GM23338 (cell line): ENCODE measurements around the gene MAP2K7. TPM values are rescaled to one million over a fixed set of nuclear protein-coding genes. Genes with fewer than 3 reads are reported as not detected.

ENCODE experiments used
- ATAC-seq: fragments of 200-7000 bp; cut with Tn5 transposase; 3 replicates; pipeline ENCODE4 v1.9.1; 2020
- DNase-seq: peaks from one replicate; pipeline ENCODE4 v3.0.0-alpha.2; 2015; ENCODE audit warnings: low spot score
- H2AFZ ChIP-seq: fragments of 200-600 bp; sonication (generic); 2 replicates; pipeline ENCODE4 v1.8.0; 2016; ENCODE audit warnings: antibody characterized with exemption, mild to moderate bottlenecking, moderate library complexity
- H3F3A ChIP-seq: fragments of 200-600 bp; sonication (generic); replicated peaks from 2 replicates; pipeline ENCODE4 v1.8.0; 2017; ENCODE audit warnings: antibody characterized with exemption, mixed run types, low read depth
- H3K27ac ChIP-seq: fragments of 200-600 bp; sonication (generic); 2 replicates; pipeline ENCODE4 v1.6.1; 2016; ENCODE audit warnings: low read depth
- H3K27me3 ChIP-seq: fragments of 200-600 bp; sonication (generic); 2 replicates; pipeline ENCODE4 v1.8.0; 2016; ENCODE audit warnings: mild to moderate bottlenecking, mixed run types, moderate library complexity; ENCODE audit not compliant: insufficient read depth
- H3K36me3 ChIP-seq: fragments of 200-600 bp; sonication (generic); 2 replicates; pipeline ENCODE4 v1.8.0; 2016; ENCODE audit warnings: mild to moderate bottlenecking; ENCODE audit not compliant: insufficient read depth
- H3K4me1 ChIP-seq: fragments of 200-600 bp; sonication (generic); 2 replicates; pipeline ENCODE4 v1.8.0; 2016; ENCODE audit warnings: mild to moderate bottlenecking, moderate library complexity; ENCODE audit not compliant: insufficient read depth
- H3K4me2 ChIP-seq: fragments of 200-600 bp; sonication (generic); 2 replicates; pipeline ENCODE4 v1.7.1; 2017; ENCODE audit warnings: mixed run types
- H3K4me3 ChIP-seq: fragments of 200-600 bp; sonication (generic); 2 replicates; pipeline ENCODE4 v1.6.1; 2016; ENCODE audit warnings: mixed run types
- H3K79me2 ChIP-seq: fragments of 200-600 bp; sonication (generic); replicated peaks from 2 replicates; pipeline ENCODE4 v1.8.0; 2017; ENCODE audit warnings: mild to moderate bottlenecking; ENCODE audit not compliant: insufficient read depth
- H3K9me2 ChIP-seq: fragments of 200-600 bp; sonication (generic); 2 replicates; pipeline ENCODE4 v1.8.0; 2017; ENCODE audit not compliant: insufficient read depth
- H4K20me1 ChIP-seq: fragments of 200-600 bp; sonication (generic); replicated peaks from 2 replicates; pipeline ENCODE4 v1.8.0; 2017; ENCODE audit warnings: mild to moderate bottlenecking; ENCODE audit not compliant: insufficient read depth
- H3K27ac Mint-ChIP-seq: 2 replicates; pipeline ENCODE4 v1.8.0; 2020; ENCODE audit warnings: inconsistent platforms, mild to moderate bottlenecking, moderate library complexity, mixed read lengths
- H3K27me3 Mint-ChIP-seq: 3 replicates; pipeline ENCODE4 v1.8.0; 2022; ENCODE audit warnings: low read depth, mild to moderate bottlenecking, moderate library complexity, mixed read lengths, inconsistent platforms; ENCODE audit not compliant: insufficient read depth, poor library complexity
- H3K36me3 Mint-ChIP-seq: 3 replicates; pipeline ENCODE4 v1.8.0; 2021; ENCODE audit warnings: low read depth, mild to moderate bottlenecking, inconsistent platforms, moderate library complexity, mixed read lengths
- H3K4me1 Mint-ChIP-seq: 3 replicates; pipeline ENCODE4 v1.8.0; 2020; ENCODE audit warnings: mild to moderate bottlenecking, inconsistent platforms, mixed read lengths
- H3K4me3 Mint-ChIP-seq: 3 replicates; pipeline ENCODE4 v1.8.0; 2021; ENCODE audit warnings: moderate library complexity, mild to moderate bottlenecking, inconsistent platforms, mixed read lengths
- H3K9me3 Mint-ChIP-seq: 3 replicates; pipeline ENCODE4 v1.8.0; 2020; ENCODE audit warnings: moderate library complexity, mild to moderate bottlenecking, inconsistent platforms, mixed read lengths
- ETS1 ChIP-seq: IDR thresholded peaks from 2 replicates; pipeline ENCODE4 v1.6.1; 2016; ENCODE audit warnings: antibody characterized with exemption
- EZH2 ChIP-seq: fragments of 200-600 bp; sonication (generic); IDR thresholded peaks from one replicate; pipeline ENCODE4 v1.8.0; 2017; ENCODE audit warnings: antibody characterized with exemption, mild to moderate bottlenecking, low read depth; ENCODE audit not compliant: unreplicated experiment
- JUNB ChIP-seq: IDR thresholded peaks from one replicate; pipeline ENCODE4 v1.6.1; 2016; ENCODE audit warnings: antibody characterized with exemption; ENCODE audit not compliant: unreplicated experiment
- NANOG ChIP-seq: IDR thresholded peaks from 2 replicates; pipeline ENCODE4 v1.6.1; 2016; ENCODE audit warnings: antibody characterized with exemption, borderline replicate concordance
- POLR2AphosphoS5 ChIP-seq: IDR thresholded peaks from 2 replicates; pipeline ENCODE4 v1.6.1; 2016; ENCODE audit warnings: antibody characterized with exemption, low read depth
- STAT1 ChIP-seq: IDR thresholded peaks from one replicate; pipeline ENCODE4 v1.6.1; 2016; ENCODE audit warnings: antibody characterized with exemption; ENCODE audit not compliant: unreplicated experiment
- ZNF114 ChIP-seq: fragments of 250-450 bp; sonication (Bioruptor Pico); IDR thresholded peaks from 2 replicates; pipeline ENCODE4 v1.5.0; 2020; ENCODE audit warnings: mild to moderate bottlenecking, moderate library complexity
- ZNF331 ChIP-seq: fragments of 250-450 bp; sonication (Bioruptor Pico); IDR thresholded peaks from 2 replicates; pipeline ENCODE4 v1.5.0; 2020; ENCODE audit warnings: low read depth, mild to moderate bottlenecking, moderate library complexity
- polyA plus RNA-seq: library from polyadenylated mRNA; unstranded; fragments of >200 nt; fragmentation: Nextera tagmentation; extraction: Ambion mirVana; gene quantifications from 2 replicates; pipeline ENCODE4 v1.2.1, GENCODE V29; 2016
- total RNA-seq: library from RNA; depleted of rRNA; stranded (reverse); fragments of >200 nt; shearing (Covaris generic); gene quantifications from 2 replicates; pipeline ENCODE4 v1.2.3, GENCODE V29; 2014
- TF ChIP-seq, protein P1 (sequence below): fragments of 250-450 bp; sonication (Bioruptor Pico); IDR thresholded peaks from 2 replicates; pipeline ENCODE4 v1.5.0; 2020; ENCODE audit warnings: mild to moderate bottlenecking, moderate library complexity
- TF ChIP-seq, protein P2 (sequence below), 2 experiments: fragments of 200-600 bp in 1 of 2; sonication (generic) in 1 of 2; conservative IDR thresholded peaks; 2 replicates each; pipeline versions ENCODE4 v1.5.1 to v1.6.1; 2016 to 2017; ENCODE audit warnings: antibody characterized with exemption in 2 of 2, low read depth in 2 of 2, mild to moderate bottlenecking in 2 of 2, moderate library complexity in 1 of 2
- TF ChIP-seq, protein P3 (sequence below): IDR thresholded peaks from one replicate; pipeline ENCODE4 v1.6.1; 2018; ENCODE audit warnings: antibody characterized with exemption; ENCODE audit not compliant: unreplicated experiment

MAP2K7 gene
- total and polyA plus RNA-seq, 2 experiments from 2014 or later: 11.3 to 22.6 TPM

- TF ChIP-seq, protein P1, sequence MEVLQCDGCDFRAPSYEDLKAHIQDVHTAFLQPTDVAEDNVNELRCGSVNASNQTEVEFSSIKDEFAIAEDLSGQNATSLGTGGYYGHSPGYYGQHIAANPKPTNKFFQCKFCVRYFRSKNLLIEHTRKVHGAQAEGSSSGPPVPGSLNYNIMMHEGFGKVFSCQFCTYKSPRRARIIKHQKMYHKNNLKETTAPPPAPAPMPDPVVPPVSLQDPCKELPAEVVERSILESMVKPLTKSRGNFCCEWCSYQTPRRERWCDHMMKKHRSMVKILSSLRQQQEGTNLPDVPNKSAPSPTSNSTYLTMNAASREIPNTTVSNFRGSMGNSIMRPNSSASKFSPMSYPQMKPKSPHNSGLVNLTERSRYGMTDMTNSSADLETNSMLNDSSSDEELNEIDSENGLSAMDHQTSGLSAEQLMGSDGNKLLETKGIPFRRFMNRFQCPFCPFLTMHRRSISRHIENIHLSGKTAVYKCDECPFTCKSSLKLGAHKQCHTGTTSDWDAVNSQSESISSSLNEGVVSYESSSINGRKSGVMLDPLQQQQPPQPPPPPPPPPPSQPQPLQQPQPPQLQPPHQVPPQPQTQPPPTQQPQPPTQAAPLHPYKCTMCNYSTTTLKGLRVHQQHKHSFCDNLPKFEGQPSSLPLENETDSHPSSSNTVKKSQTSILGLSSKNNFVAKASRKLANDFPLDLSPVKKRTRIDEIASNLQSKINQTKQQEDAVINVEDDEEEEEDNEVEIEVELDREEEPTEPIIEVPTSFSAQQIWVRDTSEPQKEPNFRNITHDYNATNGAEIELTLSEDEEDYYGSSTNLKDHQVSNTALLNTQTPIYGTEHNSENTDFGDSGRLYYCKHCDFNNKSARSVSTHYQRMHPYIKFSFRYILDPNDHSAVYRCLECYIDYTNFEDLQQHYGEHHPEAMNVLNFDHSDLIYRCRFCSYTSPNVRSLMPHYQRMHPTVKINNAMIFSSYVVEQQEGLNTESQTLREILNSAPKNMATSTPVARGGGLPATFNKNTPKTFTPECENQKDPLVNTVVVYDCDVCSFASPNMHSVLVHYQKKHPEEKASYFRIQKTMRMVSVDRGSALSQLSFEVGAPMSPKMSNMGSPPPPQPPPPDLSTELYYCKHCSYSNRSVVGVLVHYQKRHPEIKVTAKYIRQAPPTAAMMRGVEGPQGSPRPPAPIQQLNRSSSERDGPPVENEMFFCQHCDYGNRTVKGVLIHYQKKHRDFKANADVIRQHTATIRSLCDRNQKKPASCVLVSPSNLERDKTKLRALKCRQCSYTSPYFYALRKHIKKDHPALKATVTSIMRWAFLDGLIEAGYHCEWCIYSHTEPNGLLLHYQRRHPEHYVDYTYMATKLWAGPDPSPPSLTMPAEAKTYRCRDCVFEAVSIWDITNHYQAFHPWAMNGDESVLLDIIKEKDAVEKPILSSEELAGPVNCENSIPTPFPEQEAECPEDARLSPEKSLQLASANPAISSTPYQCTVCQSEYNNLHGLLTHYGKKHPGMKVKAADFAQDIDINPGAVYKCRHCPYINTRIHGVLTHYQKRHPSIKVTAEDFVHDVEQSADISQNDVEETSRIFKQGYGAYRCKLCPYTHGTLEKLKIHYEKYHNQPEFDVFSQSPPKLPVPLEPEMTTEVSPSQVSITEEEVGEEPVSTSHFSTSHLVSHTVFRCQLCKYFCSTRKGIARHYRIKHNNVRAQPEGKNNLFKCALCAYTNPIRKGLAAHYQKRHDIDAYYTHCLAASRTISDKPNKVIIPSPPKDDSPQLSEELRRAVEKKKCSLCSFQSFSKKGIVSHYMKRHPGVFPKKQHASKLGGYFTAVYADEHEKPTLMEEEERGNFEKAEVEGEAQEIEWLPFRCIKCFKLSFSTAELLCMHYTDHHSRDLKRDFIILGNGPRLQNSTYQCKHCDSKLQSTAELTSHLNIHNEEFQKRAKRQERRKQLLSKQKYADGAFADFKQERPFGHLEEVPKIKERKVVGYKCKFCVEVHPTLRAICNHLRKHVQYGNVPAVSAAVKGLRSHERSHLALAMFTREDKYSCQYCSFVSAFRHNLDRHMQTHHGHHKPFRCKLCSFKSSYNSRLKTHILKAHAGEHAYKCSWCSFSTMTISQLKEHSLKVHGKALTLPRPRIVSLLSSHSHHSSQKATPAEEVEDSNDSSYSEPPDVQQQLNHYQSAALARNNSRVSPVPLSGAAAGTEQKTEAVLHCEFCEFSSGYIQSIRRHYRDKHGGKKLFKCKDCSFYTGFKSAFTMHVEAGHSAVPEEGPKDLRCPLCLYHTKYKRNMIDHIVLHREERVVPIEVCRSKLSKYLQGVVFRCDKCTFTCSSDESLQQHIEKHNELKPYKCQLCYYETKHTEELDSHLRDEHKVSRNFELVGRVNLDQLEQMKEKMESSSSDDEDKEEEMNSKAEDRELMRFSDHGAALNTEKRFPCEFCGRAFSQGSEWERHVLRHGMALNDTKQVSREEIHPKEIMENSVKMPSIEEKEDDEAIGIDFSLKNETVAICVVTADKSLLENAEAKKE (CRISPR knock-in tag): no peak
- TF ChIP-seq ZNF114 (CRISPR knock-in tag) (no peak), STAT1 (no peak)
These were observed 17.0 kb downstream of the MAP2K7 start (continued) for GRCh38 chr19:7920519-7921301.

- no peaks in the 10 kb centered on the region for H3K36me3 ChIP-seq
- peak overlapping the region; percentile 74 for H3K4me3 Mint-ChIP-seq
- H3K9me2 ChIP-seq: no peaks in the 10 kb centered on the region
- peaks cover 2% of the 10 kb centered on the region; the same call in 1 of the 3 replicates for H3K9me3 Mint-ChIP-seq
- peaks cover 13% of the 10 kb centered on the region; the same call in 1 of the 3 replicates for H3K36me3 Mint-ChIP-seq
- H3F3A ChIP-seq: peaks cover 30% of the 10 kb centered on the region
- H3K27me3 Mint-ChIP-seq: peaks cover 41% of the 10 kb centered on the region
- DNase-seq (no peak), ATAC-seq (no peak)
- no peak overlapping the region for H2AFZ ChIP-seq
- H3K4me3 ChIP-seq: peak overlapping the region; percentile 53
- peaks cover 14% of the 10 kb centered on the region; the same call in 2 of the 3 replicates for H3K4me1 Mint-ChIP-seq
- no peaks in the 10 kb centered on the region for H3K79me2 ChIP-seq
- H3K4me1 ChIP-seq: peaks cover under 1% of the 10 kb centered on the region; the same call in 1 of the 2 replicates
- peaks cover 9% of the 10 kb centered on the region; the same call in 1 of the 2 replicates for H4K20me1 ChIP-seq
- no peak overlapping the region for H3K27ac Mint-ChIP-seq
- H3K27me3 ChIP-seq: peaks cover 29% of the 10 kb centered on the region
- peak overlapping the region; percentile 75 for H3K4me2 ChIP-seq
- no peak overlapping the region for H3K27ac ChIP-seq
- no peak for TF ChIP-seq POLR2AphosphoS5
- TF ChIP-seq, protein P2, sequence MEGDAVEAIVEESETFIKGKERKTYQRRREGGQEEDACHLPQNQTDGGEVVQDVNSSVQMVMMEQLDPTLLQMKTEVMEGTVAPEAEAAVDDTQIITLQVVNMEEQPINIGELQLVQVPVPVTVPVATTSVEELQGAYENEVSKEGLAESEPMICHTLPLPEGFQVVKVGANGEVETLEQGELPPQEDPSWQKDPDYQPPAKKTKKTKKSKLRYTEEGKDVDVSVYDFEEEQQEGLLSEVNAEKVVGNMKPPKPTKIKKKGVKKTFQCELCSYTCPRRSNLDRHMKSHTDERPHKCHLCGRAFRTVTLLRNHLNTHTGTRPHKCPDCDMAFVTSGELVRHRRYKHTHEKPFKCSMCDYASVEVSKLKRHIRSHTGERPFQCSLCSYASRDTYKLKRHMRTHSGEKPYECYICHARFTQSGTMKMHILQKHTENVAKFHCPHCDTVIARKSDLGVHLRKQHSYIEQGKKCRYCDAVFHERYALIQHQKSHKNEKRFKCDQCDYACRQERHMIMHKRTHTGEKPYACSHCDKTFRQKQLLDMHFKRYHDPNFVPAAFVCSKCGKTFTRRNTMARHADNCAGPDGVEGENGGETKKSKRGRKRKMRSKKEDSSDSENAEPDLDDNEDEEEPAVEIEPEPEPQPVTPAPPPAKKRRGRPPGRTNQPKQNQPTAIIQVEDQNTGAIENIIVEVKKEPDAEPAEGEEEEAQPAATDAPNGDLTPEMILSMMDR (conservative IDR thresholded peaks at IDR 0.05; ENCODE audit: low read depth in 2 of 2): no peak
- TF ChIP-seq, protein P3, sequence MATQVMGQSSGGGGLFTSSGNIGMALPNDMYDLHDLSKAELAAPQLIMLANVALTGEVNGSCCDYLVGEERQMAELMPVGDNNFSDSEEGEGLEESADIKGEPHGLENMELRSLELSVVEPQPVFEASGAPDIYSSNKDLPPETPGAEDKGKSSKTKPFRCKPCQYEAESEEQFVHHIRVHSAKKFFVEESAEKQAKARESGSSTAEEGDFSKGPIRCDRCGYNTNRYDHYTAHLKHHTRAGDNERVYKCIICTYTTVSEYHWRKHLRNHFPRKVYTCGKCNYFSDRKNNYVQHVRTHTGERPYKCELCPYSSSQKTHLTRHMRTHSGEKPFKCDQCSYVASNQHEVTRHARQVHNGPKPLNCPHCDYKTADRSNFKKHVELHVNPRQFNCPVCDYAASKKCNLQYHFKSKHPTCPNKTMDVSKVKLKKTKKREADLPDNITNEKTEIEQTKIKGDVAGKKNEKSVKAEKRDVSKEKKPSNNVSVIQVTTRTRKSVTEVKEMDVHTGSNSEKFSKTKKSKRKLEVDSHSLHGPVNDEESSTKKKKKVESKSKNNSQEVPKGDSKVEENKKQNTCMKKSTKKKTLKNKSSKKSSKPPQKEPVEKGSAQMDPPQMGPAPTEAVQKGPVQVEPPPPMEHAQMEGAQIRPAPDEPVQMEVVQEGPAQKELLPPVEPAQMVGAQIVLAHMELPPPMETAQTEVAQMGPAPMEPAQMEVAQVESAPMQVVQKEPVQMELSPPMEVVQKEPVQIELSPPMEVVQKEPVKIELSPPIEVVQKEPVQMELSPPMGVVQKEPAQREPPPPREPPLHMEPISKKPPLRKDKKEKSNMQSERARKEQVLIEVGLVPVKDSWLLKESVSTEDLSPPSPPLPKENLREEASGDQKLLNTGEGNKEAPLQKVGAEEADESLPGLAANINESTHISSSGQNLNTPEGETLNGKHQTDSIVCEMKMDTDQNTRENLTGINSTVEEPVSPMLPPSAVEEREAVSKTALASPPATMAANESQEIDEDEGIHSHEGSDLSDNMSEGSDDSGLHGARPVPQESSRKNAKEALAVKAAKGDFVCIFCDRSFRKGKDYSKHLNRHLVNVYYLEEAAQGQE: no peak
- TF ChIP-seq JUNB: no peak
- no peak for TF ChIP-seq ZNF331 (CRISPR knock-in tag)
- TF ChIP-seq ETS1: no peak
- TF ChIP-seq STAT1: no peak
- no peak for TF ChIP-seq NANOG
- no peak for TF ChIP-seq EZH2
These were observed 17.8 kb downstream of the MAP2K7 start for GRCh38 chr19:7921302-7921966.
